Stimulated activated CD8-positive, alpha-beta memory T cell treated with anti-CD3 and anti-CD28 coated beads, Interleukin-4, amount 100 ng/mL, for 1 hour (primary cell): ENCODE measurements around the gene SH3PXD2B.

ENCODE experiments used
- DNase-seq, 2 donors: peaks; one replicate each; pipeline ENCODE4 v3.0.0-alpha.2; 2020; ENCODE audit warnings: low read depth in 2 of 2, low spot score in 1 of 2

Gene SH3PXD2B

DNA sequence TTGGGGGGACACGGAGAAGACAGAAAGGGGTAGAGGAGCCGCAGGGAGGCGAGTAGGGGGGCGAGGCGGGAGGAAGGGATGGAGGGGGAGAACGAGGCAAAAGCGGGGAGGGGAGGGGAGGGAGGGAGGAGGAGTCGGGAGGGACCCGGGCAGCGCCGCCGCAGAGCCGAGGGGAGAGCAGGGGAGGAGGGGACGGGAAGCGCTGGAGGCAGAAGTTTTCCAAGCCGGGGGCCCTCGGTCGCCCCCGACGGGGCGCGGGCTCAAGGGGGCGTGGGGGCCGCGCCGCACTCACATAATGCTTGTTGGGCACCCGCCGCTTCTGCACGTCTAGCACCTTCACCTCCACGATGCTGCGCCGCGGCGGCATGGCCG lies 353 bp downstream of the SH3PXD2B start:
- no peak for DNase-seq

DNA sequence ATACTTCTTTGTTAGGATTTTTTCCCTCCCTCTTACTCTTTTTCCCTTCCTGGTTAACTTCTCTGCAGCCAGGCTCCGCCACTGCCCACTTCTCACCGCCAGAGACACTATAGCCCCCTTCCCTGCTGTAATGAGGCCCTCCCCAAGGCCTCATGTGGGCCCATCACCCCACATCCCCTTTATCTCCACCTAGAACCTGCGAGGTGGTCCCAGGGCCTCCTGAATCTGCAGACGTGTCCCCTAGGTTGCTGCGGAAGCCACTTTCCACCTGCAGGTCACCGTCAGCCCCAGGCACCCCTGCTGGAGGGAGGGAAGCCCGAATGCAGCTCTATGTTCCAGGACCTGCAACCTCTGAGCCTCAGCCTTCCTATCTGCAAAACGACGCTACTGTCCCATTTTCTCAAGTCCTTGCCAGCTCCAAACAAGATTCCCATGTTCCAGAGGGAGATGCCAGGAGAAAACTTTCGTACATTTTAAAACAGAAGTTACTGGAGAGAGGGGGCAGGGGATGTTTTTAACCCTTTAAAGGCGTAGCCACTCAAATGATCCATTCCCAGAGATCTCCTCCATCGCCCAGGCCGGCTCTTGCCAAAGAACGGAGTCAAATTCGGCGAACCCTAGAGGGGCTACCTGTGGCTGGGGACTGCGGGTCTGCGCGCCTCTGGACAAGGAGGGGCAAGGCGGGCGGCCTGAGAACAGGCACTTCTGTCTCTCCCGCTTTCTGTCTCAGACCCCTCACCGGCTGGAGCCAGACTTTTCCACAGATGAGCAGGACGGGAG lies 929 bp downstream of the SH3PXD2B start:
- DNase-seq: no peak

DNA sequence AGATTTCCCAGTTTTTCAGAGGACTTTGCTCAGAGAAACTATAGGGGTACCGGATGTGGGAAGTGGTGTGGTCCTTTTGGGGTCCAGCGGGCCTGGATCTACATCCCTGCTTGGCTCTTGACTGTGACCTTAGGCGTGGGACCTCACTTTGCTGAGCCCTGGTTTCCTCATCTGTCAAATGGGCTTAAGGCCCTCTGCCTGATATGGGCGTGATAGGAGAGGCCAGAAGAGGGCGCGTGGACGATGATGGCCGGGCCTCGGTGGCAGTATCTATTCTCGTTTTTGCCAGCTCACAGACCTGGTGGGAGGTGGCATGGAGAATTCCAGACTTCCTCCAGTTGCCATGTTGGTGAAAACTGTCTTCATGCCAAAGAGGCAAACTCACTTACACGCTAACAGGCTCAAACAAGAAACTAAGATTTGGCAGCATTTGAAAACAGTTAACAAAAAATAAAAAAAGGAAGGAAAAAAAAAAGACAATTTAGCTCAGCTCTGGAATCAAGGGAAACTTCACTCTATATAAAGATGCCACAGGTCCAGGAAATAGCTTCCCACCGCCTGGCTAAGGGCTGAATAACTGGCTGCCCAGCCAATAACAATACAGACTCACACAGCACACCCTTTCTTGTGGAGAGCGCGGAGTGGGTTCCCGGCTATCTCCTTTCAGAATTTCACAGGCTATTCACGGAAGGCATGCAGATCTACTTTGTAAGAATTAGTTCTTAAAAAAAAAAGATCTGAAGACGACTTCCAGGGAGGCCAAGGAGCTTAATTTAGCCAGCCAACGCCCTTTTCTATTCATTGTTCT lies 1.7 kb downstream of the SH3PXD2B start:
- no peak for DNase-seq

DNA sequence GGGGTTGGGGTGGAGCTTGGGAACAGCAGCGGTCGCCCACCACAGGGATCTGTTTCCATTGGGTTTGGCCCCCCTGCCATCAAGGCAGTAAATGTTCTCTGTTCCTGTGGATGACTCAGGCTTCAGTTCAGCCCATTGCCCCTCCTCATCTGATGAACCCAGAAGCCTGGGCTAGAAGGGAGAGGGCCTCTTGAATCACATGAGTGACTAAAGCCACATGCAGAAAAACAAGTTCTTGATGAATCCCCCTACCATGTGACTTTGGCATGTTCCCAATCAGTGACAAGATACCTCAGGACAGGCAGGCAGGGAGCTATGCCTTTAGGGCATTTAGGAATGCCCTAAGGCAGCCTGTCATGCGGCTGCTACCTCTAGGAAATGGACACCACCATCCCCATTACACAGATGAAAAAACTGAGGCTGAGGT lies 2.5 kb downstream of the SH3PXD2B start:
- no peak for DNase-seq

DNA sequence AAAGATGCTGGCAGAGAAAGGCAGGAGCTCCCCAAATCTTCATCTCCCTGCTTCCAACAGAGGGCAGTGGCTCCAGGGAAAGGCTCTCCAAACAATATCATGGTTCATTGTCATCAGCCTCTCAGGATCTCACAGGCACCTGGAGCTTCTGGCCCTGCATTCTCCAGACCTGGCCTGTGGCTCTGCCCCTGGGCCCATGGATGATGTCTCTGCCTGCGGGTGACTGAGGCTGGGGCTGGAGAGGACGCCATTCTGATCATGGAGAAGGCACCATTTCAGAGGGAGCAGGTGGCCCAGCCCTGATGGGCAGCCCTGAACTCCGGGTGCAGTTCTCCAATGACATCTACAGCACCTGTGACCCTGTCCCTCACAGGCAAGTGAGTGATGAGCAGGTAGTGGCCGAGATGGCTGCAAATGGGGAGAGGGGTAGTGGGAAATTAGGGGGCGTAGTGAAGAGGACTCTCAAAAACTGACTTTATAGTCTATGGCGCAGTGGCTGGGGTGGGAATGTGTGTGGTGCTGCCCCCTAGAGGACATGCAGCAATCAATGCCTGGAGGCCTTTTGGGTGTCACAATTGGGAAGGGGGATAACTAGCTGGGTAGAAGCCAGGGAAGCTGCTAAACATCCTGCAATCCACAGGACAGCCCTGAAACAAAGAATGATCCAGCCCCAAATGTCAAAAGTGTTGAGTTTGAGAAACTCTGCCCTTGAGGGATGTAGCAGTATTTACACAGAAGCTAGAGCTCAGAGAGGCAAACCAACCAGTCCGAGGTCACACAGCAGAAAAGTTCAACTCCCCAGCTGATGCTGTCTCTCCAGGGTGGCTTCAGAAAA lies 3.2 kb downstream of the SH3PXD2B start:
- no peak for DNase-seq

DNA sequence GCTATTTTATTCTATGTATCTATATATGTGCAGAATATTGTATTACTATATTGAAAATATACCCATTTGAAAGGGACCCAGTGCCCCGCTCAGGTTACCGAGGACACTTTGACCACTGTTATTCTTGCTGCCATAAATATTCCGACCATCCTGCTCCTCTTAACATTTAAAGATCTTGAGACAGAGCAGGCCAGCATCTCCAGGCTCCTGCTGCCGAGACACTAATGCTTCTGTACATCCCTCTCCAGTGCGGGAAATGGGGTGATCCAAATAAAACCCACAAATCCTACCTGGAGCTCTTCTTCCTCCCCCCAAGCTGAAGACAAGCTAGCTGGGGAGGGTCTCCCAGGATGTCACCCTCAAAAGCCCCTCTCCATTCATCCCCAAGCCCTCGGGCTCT lies 3.9 kb downstream of the SH3PXD2B start:
- DNase-seq: no peak

DNA sequence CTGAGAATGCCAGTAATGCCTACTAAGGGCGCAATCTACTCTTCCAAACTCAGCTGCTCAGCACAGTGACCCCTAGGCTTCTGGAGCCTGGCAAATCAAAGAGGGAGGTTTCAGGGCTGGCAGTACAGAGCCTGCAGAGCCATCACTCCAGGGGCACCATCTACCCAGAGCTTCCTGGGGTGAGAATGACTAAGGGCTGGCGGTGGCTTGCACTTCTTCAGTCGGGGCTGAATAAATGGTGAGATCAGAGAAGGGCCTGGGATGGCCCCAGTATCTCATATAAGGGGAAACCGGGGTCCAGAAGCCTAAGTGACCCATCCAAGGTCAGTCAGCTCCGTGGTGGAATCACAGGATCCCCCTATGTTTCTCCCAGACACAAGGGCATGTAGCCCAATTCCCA lies 5.3 kb downstream of the SH3PXD2B start:
- no peak for DNase-seq

DNA sequence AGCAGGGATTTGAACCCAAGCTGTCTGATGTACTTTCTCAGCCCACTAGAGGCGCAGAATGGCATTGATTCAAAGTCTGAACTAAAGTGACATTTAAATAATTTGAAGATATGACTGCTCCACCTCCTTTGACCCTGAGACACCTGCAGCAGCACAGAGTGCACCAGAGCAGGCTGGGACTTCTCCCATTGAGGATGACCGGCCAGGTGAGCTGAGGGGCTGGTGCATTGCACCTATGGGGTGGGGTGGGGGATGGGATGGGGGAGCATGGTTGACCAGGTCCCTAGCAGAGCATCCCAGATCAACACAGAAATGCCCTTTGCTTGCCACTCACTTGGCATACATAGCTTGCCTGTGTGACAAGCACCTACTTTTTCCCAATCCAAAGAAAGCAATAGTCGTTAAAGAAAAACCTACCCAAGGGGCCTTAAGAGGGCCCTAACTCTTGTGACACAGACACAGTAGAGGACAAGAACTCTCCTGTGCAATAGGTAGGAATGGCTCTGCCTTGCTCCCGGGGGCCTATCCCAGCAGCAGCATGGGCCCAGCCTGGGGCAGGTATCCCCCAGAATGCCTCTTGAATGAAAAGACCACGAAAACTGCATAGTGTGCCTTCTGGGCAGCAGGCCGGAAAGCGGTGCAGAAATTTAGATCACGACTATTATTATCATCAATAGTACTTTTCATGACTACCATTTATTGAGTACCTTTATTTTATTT lies 6.5 kb downstream of the SH3PXD2B start:
- no peak for DNase-seq

DNA sequence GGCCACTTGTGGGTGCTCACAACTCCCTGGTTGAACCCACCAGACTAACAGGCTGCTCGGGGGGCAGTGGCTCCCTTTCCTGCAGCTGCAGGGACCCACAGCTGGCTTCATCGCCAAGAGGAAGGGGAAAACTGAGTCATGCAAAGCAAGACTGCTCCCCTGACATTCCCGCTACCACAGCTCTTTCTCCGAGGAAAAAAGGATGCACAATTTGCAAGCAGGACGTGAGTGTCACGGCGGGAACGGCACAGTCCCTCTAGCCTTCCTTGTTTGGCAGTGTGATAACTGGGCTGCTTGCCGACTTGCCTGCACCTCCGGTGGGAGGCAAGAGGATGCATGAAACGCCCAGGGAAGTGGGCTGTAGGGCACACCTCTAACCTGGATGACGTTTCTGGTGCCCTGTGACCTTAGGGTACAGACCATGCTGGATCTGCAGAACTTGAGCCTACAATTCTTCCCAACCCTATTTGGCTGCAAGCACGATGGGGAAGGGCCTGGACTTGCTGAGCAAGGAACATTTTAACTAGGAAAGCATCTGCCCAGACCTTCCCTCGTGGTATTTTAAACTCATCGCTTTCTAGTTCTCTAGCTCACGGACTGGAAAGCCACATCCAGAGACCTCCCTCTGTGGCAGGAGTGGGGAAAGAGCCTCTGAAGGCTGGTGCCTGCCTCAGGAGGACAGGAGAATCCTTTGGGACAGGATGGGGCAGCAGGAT lies 7.8 kb downstream of the SH3PXD2B start:
- no peak for DNase-seq

DNA sequence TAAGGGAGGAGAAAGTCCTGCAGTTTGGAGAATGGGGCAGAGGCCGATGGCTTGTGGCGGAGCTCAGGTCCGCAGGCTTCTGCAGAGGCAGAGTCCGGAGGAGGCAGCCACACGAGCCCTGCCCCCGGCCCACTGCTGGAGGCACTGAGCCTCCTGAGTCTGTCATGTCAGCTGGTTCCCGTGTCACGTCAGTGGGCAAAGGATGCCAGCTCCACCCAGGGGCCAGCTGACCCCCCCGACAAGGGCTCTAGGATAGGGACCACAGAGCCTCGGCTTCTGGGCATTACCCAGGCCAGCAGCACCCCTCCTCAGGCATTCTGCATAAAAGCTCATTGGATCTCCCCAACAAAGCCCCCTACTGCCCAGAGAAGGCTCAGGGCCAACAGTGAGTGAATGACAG lies 8.5 kb downstream of the SH3PXD2B start:
- DNase-seq: no peak

DNA sequence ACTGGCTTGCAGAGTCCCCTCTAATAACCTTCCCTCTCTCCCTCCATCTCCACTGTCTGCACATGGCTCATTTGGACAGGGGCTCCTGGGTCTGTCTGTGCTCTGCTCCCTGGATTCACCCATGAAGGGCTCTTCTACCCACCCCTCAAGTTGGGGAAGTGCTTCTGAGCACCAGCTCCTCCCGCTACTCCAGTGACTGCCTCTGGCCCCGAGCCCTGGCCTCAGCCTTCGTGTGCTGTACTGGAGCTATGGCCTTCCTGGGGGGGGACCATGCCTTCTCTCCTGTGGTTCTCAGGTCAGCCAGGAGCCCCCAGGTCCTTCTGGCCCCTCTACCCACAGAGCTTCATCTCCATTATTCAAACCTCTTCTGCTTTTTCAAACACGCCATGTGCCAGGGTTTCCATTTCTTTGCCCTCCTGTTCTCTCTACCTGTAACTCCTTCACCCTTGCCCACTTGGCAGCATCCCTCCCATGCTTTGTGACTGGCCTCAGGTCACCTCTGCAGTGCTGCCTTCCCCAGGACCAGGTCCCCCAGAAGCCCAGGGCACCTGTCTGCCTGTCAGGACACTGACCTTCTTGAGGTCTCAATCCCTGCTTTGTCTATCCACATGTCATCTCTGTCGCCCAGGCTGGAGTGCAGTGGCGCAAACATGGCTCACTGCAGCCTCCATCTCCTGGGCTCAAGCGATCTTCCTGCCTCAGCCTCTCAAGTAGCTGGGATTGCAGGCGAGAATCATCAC lies 9.5 kb downstream of the SH3PXD2B start:
- no peak for DNase-seq

DNA sequence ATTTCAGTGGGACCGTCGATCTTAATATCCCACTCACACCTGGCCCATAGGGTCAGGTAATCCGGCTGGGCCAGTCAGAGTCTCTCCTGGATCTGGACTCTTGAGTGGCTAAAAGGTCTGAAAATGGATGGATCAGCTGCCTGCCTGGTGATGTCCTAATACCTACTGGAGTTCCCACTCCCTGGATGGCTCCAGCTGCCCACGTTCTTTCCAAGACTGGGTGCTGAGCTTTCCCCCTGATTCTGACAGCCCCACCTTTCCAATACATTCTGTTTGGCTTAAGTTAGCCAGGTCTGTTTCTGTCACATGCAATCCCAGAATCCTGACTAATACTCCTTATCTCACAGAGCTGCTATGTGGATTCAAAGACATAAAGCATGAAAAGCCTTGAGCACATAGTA lies 10.2 kb downstream of the SH3PXD2B start:
- DNase-seq: no peak

DNA sequence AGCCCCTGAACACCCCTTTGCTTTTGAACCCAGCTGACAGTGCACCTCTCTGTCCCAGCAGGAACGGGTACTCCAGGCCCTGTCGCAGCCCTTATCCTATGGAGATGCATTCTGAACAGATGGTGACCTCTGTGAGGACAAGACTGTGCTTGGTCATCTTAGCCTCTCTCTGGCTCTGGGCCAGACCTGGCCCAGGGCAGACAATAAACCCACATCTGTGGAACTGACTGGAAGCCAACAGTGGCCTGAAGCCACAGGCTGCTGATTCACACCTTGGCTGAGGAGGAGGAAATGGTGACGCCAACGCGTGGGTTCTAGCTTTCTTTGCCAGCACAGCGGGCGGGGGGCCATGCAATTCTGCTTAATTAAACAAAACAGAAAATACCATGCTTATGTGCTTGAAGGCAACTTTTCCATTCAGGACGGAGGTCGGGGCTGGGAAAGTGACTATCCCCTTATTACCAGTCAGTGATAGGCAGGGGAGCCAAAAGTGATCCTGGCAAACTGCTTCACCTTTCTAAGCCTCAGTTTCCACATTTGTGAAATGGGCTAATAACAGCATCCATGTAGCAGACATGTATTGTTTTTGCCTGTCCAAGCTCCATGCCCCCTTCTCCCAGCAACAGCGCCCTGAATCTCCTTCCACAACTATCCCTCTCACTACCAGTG lies 10.8 kb downstream of the SH3PXD2B start:
- no peak for DNase-seq

DNA sequence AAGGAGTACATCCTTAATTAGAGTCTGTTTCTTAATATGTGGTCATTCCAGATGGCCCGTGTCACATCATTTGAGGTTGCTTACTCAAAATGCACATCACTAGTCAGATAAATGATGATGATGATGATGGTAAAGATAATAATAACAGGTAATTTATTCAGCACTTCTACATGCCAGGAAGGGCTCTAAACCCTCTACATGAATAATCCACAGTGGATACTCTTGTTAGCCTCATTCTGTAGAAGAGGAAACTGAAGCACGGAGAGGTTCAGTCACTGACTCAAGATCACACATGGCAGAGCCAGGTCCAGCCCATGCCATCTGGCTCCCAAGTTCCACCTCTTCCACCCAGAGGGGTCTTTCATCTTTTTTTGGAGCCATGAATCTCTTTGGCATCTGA lies 11.7 kb downstream of the SH3PXD2B start:
- no peak for DNase-seq

DNA sequence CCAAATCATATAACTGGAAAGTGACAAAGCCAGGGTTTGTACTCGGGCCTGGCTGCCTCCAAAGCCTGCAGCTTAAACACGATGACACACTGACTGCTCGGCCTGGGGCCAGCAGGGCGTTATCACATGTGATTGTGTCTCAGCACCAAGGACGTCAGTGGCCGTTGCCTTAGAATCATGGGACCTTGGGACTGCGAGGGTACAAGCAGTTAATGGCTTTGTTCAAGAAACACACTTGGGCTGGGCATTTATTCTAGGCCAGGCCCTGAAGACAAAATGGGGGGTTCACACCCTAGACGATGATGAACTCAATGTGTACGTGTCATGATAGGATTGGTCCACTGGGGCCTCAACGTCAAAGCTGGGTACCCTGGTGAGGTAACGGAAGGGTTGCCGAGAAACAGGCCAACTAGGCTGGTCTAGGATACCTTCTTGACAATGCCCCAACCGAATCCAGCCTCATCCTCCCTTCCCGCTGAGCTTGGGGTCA lies 13.0 kb downstream of the SH3PXD2B start:
- DNase-seq: no peak

DNA sequence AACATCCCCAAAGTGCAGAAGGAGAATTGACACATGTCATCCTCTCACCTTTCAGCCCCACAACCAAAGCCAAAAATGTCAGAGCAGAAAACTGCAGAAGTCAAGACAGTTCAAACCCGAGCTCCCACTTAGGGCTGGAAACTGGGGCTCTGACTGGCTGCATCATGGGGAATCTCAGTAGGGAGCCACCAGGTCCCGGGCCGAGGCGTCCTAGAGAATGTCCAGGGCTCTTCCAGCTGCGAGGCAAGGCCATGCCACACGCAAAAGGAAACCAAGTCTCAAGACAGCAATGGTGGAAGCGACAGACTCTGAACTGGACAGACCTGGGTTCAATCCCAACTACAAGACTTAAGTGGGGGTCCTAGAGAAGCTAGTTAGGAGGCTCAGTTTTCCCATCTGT lies 13.8 kb downstream of the SH3PXD2B start:
- no peak for DNase-seq

DNA sequence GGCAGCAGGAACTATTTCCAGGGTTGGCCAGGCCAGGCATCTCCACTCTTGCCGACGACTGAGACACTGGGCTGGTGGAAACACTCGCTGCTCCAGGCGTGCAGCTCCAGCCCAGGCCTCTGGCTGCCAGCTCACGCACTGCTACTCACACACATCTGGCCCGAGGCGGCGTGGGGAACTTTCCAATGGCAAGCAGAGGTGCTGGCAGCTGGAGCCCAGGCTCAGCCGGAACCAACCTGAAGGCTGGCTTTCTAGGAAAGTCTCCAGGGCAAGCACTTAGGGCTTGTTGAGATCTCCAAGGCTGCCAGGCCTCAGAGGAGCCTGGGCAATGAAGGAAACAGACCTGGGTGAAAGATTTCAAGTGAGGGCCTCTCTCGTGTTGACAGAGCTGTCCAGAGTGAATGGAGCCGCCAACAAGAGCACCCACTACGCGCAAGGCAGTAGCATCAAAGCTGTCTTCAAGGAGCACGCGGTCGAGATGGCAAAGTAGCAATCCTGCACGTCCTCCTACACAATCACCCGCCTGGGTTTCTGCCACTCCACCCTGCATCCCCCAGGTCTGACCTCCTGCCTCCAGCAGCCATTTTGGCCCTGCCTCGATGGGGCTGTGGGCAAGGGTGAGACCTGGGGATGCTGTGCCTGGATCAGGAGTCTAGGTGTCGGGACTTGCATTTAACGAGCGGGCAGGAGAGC lies 14.4 kb downstream of the SH3PXD2B start:
- DNase-seq: no peak

DNA sequence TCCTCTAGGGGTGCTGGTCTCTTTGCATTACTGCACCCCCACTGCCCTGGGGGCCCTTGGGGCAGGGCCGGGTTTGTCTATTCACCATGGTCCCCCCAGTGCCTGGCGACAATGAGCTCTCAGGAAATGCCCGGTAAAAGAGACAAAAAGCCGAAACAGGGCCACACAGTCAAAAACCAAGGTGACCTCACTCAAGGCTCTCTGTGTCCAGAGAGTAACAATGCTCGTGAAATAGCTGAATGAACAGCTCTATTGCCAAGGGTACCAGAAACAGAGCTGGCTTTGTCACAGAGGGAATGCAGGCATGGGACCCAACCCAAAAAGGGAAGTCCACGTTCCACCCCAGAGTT lies 16.0 kb downstream of the SH3PXD2B start:
- no peak for DNase-seq
